Raji (cell line): ENCODE measurements around the gene OR4A15.

Experiments
- POLR2A ChIP-seq: IDR thresholded peaks from 2 replicates; pipeline ENCODE4 v1.6.1; 2011; ENCODE audit warnings: low read depth, low read length, control low read depth; ENCODE audit not compliant: insufficient read depth

The OR4A15 gene

DNA sequence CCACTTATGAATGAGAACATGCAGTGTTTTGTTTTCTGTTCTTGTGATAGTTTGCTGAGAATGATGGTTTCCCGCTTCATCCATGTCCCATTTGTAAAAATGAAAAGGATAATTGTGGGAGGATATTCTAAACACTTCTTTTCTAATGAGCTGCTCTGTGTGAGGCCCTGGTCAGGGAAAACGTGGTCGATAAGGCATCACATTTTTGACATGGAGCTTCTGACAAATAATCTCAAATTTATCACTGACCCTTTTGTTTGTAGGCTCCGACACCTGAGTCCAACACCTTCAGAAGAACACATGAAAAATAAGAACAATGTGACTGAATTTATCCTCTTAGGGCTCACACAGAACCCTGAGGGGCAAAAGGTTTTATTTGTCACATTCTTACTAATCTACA lies at the start of gene OR4A15:
Gene OR4A15, plus strand, starts transcription at position 301 of the 400 bp plus-strand sequence. Its CDS starts 0 bp downstream, at position 301.
- no peak for TF ChIP-seq POLR2A

GRCh38 chr11:55324500-55324899 lies 43.3 kb upstream of the OR4A15 start:
- TF ChIP-seq POLR2A, result no peak

DNA sequence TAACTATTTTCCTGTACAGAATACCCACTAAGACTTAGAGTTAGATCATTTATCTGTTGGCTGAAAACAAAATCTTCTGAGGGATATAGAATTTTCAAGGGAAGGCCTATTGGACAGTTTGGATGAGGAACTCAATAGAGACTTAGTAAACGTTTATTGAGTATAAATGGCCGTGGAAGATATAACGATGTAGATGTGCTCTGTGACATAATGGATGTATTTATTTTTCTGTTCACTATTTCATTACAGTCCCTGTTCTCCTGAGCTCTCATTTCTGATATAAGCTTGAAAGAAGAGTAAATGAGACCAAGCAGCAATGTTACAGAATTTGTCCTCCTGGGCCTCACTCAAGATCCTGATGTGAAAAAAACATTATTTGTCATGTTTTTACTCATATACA lies 24.9 kb upstream of the OR4A15 start, which contains the start of gene OR4A16:
Gene OR4A16, plus strand, starts transcription at position 301 of the 400 bp plus-strand sequence. Its CDS starts 0 bp downstream, at position 301.
- no peak for TF ChIP-seq POLR2A

- TF ChIP-seq POLR2A, result no peak
Measured at GRCh38 chr11:55345306-55345705, 22.5 kb upstream of the OR4A15 start.

GRCh38 chr11:55349032-55349431 lies 18.7 kb upstream of the OR4A15 start:
- TF ChIP-seq POLR2A, result no peak

- TF ChIP-seq POLR2A, result no peak
Measured at GRCh38 chr11:55357560-55358184, 10.1 kb upstream of the OR4A15 start.

DNA sequence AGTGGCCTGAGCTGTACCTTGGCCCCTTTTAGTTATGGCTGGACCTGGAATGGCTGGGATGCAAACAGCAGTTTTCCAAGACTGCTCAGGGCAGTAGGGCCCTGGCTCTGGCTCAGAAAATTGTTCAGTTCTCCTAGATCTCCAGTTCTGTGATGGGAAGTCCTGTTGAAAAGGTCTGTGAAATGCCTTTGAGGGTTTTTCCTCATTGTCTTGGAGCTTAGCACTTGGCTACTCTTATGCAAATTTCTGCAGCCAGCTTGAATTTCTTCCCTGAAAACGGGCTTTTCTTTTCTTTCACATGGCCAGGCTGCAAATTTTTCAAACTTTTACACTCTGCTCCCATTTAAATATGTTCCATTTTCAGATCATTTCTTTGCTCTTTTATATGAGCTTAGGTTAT lies 33.2 kb downstream of the OR4A15 start:
- TF ChIP-seq POLR2A, result no peak
